ENCODE results near the gene CAGE1. TPM values are rescaled to one million over a fixed set of nuclear protein-coding genes. Genes with fewer than 3 reads are reported as not detected.

Gene CAGE1
- total RNA-seq, 1 donor from 2014 or later = 0.09 TPM

GRCh38 chr6:7432391-7433120, 43.0 kb upstream of the CAGE1 start:
- Mint-ChIP-seq H3K27me3 (ENCODE audit: low read depth) (no peaks in the 10 kb centered on the region), H3K4me3 (no peak overlapping the region), H3K27ac (no peak overlapping the region), H3K9me3 (peaks cover 5% of the 10 kb centered on the region), H3K4me1 (peaks cover 7% of the 10 kb centered on the region), H3K36me3 (no peaks in the 10 kb centered on the region)
- TF ChIP-seq CTCF (IDR thresholded peaks at IDR 0.05; ENCODE audit: unreplicated experiment) = no peak
- no peak for DNase-seq (ENCODE audit: low spot score in 2 of 2, unreplicated experiment in 2 of 2)

GRCh38 chr6:7431674-7432390, 42.3 kb upstream of the CAGE1 start:
- Mint-ChIP-seq H3K27ac (no peak overlapping the region), H3K4me3 (no peak overlapping the region), H3K9me3 (peaks cover 5% of the 10 kb centered on the region), H3K27me3 (ENCODE audit: low read depth) (no peaks in the 10 kb centered on the region), H3K36me3 (no peaks in the 10 kb centered on the region), H3K4me1 (peaks cover 7% of the 10 kb centered on the region)
- TF ChIP-seq CTCF (IDR thresholded peaks at IDR 0.05; ENCODE audit: unreplicated experiment) = no peak
- no peak for DNase-seq (ENCODE audit: low spot score in 2 of 2, unreplicated experiment in 2 of 2)

- no peaks in the 10 kb centered on the region for H3K27me3 Mint-ChIP-seq (ENCODE audit: low read depth)
- peaks cover 7% of the 10 kb centered on the region for H3K4me1 Mint-ChIP-seq
- no peak for DNase-seq (ENCODE audit: low spot score in 2 of 2, unreplicated experiment in 2 of 2)
- no peaks in the 10 kb centered on the region for H3K36me3 Mint-ChIP-seq
- H3K4me3 Mint-ChIP-seq = no peak overlapping the region
- peaks cover 5% of the 10 kb centered on the region for H3K9me3 Mint-ChIP-seq
- no peak for TF ChIP-seq CTCF (IDR thresholded peaks at IDR 0.05; ENCODE audit: unreplicated experiment)
- no peak overlapping the region for H3K27ac Mint-ChIP-seq
Observed at GRCh38 chr6:7431313-7431673, 41.8 kb upstream of the CAGE1 start.

GRCh38 chr6:7426447-7427169, 37.1 kb upstream of the CAGE1 start:
- H3K27me3 Mint-ChIP-seq (ENCODE audit: low read depth) = no peaks in the 10 kb centered on the region
- TF ChIP-seq CTCF (IDR thresholded peaks at IDR 0.05; ENCODE audit: unreplicated experiment) = no peak
- no peaks in the 10 kb centered on the region for H3K9me3 Mint-ChIP-seq
- no peak overlapping the region for H3K27ac Mint-ChIP-seq
- H3K36me3 Mint-ChIP-seq = no peaks in the 10 kb centered on the region
- H3K4me3 Mint-ChIP-seq = no peak overlapping the region
- DNase-seq (ENCODE audit: low spot score in 2 of 2, unreplicated experiment in 2 of 2) = no peak
- no peaks in the 10 kb centered on the region for H3K4me1 Mint-ChIP-seq

- Mint-ChIP-seq H3K27ac (no peak overlapping the region), H3K27me3 (ENCODE audit: low read depth) (no peaks in the 10 kb centered on the region), H3K4me1 (peaks cover 4% of the 10 kb centered on the region), H3K9me3 (no peaks in the 10 kb centered on the region), H3K4me3 (no peak overlapping the region), H3K36me3 (no peaks in the 10 kb centered on the region)
- no peak for DNase-seq (ENCODE audit: low spot score in 2 of 2, unreplicated experiment in 2 of 2)
- TF ChIP-seq CTCF (IDR thresholded peaks at IDR 0.05; ENCODE audit: unreplicated experiment) = no peak
Observed at GRCh38 chr6:7425808-7426190, 36.3 kb upstream of the CAGE1 start.

Measured in mesothelial cell of epicardium (in vitro differentiated cells).